ENCODE data around the gene SDC4.

DNA sequence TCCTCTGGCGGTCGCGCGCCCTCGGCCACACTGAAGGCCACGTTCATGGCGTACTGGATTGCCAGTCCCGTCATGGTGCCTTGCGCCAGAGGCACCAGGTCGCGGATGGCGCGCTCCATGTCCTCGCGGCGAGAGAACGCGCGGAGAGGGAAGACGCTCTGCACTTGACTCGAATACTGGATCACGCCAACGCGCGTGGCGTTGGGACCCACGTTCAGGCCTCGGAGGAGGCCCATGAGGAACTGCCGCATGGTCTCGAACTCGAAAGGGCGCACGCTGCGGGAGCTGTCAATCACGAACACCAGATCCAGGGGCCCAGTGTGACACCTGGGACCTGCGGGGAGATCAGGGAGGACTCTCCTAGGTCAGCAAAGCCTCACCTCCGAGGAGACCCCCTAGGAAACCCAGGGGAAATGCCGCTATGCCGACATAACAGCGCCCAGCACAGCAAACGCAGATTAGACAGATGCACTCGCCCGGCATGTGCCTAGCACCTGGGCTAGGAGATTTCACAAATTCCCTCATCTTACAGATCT, 43.7 kb downstream of the SDC4 start:
- TF ChIP-seq, protein P1, sequence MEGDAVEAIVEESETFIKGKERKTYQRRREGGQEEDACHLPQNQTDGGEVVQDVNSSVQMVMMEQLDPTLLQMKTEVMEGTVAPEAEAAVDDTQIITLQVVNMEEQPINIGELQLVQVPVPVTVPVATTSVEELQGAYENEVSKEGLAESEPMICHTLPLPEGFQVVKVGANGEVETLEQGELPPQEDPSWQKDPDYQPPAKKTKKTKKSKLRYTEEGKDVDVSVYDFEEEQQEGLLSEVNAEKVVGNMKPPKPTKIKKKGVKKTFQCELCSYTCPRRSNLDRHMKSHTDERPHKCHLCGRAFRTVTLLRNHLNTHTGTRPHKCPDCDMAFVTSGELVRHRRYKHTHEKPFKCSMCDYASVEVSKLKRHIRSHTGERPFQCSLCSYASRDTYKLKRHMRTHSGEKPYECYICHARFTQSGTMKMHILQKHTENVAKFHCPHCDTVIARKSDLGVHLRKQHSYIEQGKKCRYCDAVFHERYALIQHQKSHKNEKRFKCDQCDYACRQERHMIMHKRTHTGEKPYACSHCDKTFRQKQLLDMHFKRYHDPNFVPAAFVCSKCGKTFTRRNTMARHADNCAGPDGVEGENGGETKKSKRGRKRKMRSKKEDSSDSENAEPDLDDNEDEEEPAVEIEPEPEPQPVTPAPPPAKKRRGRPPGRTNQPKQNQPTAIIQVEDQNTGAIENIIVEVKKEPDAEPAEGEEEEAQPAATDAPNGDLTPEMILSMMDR (IDR thresholded peaks at IDR 0.05; ENCODE audit: low read depth, low read length): no peak
- TF ChIP-seq POLR2A (IDR thresholded peaks at IDR 0.05; ENCODE audit: extremely low read depth, insufficient read length): no peak
- TF ChIP-seq, protein P2, sequence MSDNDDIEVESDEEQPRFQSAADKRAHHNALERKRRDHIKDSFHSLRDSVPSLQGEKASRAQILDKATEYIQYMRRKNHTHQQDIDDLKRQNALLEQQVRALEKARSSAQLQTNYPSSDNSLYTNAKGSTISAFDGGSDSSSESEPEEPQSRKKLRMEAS (IDR thresholded peaks at IDR 0.05; ENCODE audit: low read depth, low read length): no peak
- TF ChIP-seq MYC (IDR thresholded peaks at IDR 0.05; ENCODE audit: low read depth, low read length): no peak
